ENCODE data around the gene LCLAT1. TPM values are rescaled to one million over a fixed set of nuclear protein-coding genes. Genes with fewer than 3 reads are reported as not detected.

The LCLAT1 gene
- total RNA-seq, 1 donor from 2014 or later = 16.0 TPM

DNA sequence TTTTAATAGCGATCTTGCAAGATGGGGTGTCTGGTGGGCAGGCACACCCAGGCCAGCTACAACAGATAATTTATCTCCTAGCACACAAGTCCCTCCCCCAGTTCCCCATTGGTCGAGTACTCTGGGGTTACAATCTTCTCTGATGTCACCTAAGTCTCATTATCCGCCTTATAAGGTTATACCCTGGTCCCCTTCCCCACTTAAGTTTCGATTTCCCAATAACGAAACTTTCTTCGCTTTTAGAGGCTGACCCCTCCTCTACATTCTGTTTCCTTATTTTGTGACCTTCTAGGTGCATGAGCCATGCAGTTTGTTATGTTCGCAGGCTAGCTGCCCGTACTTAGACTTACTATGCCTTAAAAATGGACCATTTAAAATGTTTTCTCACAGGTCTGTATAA is 180.1 kb downstream of the LCLAT1 start:
- no peak for DNase-seq
- no peak overlapping the region for H3K4me3 Mint-ChIP-seq (ENCODE audit: unreplicated experiment)
- no peaks in the 10 kb centered on the region for H3K9me3 Mint-ChIP-seq (ENCODE audit: unreplicated experiment)
- no peaks in the 10 kb centered on the region for H3K4me1 Mint-ChIP-seq (ENCODE audit: low read depth, unreplicated experiment)
- H3K27ac Mint-ChIP-seq (ENCODE audit: unreplicated experiment) = no peak overlapping the region
- H3K27me3 Mint-ChIP-seq (ENCODE audit: unreplicated experiment) = no peaks in the 10 kb centered on the region
- H3K36me3 Mint-ChIP-seq (ENCODE audit: unreplicated experiment) = no peaks in the 10 kb centered on the region
- TF ChIP-seq, protein P1, sequence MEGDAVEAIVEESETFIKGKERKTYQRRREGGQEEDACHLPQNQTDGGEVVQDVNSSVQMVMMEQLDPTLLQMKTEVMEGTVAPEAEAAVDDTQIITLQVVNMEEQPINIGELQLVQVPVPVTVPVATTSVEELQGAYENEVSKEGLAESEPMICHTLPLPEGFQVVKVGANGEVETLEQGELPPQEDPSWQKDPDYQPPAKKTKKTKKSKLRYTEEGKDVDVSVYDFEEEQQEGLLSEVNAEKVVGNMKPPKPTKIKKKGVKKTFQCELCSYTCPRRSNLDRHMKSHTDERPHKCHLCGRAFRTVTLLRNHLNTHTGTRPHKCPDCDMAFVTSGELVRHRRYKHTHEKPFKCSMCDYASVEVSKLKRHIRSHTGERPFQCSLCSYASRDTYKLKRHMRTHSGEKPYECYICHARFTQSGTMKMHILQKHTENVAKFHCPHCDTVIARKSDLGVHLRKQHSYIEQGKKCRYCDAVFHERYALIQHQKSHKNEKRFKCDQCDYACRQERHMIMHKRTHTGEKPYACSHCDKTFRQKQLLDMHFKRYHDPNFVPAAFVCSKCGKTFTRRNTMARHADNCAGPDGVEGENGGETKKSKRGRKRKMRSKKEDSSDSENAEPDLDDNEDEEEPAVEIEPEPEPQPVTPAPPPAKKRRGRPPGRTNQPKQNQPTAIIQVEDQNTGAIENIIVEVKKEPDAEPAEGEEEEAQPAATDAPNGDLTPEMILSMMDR (IDR thresholded peaks at IDR 0.05; ENCODE audit: partially characterized antibody, unreplicated experiment) = no peak

DNA sequence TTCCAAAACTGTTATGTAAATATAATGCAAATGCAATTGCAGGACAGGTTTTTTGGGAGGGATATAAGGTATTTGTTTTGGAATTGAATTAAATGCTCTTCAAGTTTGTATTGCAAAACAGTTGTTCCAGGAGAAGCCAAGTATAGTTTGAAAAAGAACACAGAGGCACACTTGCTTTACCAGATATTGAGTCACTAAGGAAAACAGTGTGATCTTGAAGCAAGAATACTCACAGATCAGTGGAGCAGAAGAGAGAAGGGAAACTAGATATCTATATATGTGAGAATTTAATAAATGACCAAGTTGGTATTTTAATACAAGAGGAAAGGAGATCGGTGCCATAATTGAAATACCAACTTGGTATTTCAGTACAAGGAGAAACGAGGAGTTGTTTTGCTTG is 181.3 kb downstream of the LCLAT1 start:
- TF ChIP-seq, protein P1 (IDR thresholded peaks at IDR 0.05; ENCODE audit: partially characterized antibody, unreplicated experiment) = no peak
- no peaks in the 10 kb centered on the region for H3K4me1 Mint-ChIP-seq (ENCODE audit: low read depth, unreplicated experiment)
- no peaks in the 10 kb centered on the region for H3K9me3 Mint-ChIP-seq (ENCODE audit: unreplicated experiment)
- H3K27ac Mint-ChIP-seq (ENCODE audit: unreplicated experiment) = no peak overlapping the region
- H3K27me3 Mint-ChIP-seq (ENCODE audit: unreplicated experiment) = no peaks in the 10 kb centered on the region
- no peak overlapping the region for H3K4me3 Mint-ChIP-seq (ENCODE audit: unreplicated experiment)
- no peak for DNase-seq
- no peaks in the 10 kb centered on the region for H3K36me3 Mint-ChIP-seq (ENCODE audit: unreplicated experiment)

DNA sequence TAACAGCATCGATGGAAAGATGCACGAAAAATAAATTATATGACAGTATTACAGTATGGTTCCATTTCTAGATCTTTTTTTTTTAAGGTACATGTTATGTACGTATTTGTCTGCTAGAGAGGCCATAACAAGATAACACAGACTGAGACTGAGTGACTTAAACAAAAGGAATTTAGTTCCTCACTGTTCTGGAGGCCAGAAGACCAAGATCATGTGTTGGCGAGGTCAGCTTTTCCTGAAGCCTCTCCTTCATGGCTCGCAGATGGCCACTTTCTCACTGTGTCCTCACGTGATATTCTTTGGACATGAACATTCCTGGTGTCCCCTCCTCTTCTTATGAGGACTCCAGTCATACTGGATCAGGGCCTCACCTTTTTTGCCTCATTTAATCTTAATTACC is 182.8 kb downstream of the LCLAT1 start:
- TF ChIP-seq, protein P1 (IDR thresholded peaks at IDR 0.05; ENCODE audit: partially characterized antibody, unreplicated experiment) = no peak
- H3K36me3 Mint-ChIP-seq (ENCODE audit: unreplicated experiment) = no peaks in the 10 kb centered on the region
- H3K9me3 Mint-ChIP-seq (ENCODE audit: unreplicated experiment) = no peaks in the 10 kb centered on the region
- H3K4me3 Mint-ChIP-seq (ENCODE audit: unreplicated experiment) = no peak overlapping the region
- no peaks in the 10 kb centered on the region for H3K27me3 Mint-ChIP-seq (ENCODE audit: unreplicated experiment)
- DNase-seq = no peak
- no peaks in the 10 kb centered on the region for H3K4me1 Mint-ChIP-seq (ENCODE audit: low read depth, unreplicated experiment)
- H3K27ac Mint-ChIP-seq (ENCODE audit: unreplicated experiment) = no peak overlapping the region

DNA sequence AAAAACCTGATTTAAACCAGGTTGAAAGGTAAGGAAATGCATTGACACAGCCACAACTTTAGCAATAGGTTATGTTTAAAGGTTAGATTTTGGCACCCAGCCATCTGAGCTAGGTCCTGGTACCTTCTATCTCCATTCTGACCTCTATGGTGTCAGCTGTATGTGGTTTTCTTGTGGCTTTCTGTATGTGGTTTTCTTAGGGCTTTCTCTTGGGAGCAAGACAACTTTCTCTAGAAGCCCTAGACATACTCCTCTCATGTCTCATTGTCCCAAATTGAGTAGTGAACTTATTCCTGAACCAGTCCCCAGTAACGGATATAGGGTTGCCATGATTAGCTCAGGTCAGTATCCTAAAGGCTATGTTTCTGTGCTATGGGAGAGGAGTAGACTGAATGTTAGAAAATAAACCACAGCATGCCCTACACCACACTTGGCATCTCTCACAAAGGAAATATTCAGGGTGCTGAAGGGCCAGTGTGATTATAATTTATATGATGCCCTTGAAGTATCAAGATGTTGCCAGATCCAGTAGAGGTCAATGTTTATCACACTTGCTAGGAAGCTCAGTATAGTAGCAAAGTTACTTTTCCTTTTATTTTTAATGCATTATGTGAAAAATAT is 184.1 kb downstream of the LCLAT1 start:
- Mint-ChIP-seq H3K4me3 (ENCODE audit: unreplicated experiment) (no peak overlapping the region), H3K27ac (ENCODE audit: unreplicated experiment) (no peak overlapping the region)

DNA sequence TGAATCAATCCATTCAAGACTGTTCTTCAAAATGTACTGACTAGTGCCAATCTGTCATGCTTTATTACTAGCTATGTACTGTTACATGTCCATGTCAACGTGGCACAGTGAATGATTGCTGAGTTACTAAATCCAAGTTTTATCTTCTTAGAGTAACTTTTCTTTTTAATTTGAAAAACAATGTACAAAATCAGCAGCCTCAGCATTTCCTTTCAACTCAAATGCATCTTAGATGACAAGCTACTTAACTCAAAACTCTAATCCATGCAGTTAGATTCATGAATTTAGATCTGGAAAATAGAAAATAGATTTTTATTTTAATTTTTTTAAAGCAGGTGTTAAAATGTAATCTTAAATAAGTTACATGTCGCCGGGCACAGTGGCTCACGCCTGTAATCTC is 186.0 kb downstream of the LCLAT1 start:
- no peaks in the 10 kb centered on the region for H3K27me3 Mint-ChIP-seq (ENCODE audit: unreplicated experiment)
- H3K4me1 Mint-ChIP-seq (ENCODE audit: low read depth, unreplicated experiment) = no peaks in the 10 kb centered on the region
- H3K9me3 Mint-ChIP-seq (ENCODE audit: unreplicated experiment) = no peaks in the 10 kb centered on the region
- H3K36me3 Mint-ChIP-seq (ENCODE audit: unreplicated experiment) = no peaks in the 10 kb centered on the region
- H3K27ac Mint-ChIP-seq (ENCODE audit: unreplicated experiment) = no peak overlapping the region
- H3K4me3 Mint-ChIP-seq (ENCODE audit: unreplicated experiment) = no peak overlapping the region
- TF ChIP-seq, protein P1 (IDR thresholded peaks at IDR 0.05; ENCODE audit: partially characterized antibody, unreplicated experiment) = no peak
- DNase-seq = no peak

More for the DNA sequence above, 184.1 kb downstream of the LCLAT1 start:
- TF ChIP-seq, protein P1 (IDR thresholded peaks at IDR 0.05; ENCODE audit: partially characterized antibody, unreplicated experiment) = no peak
- no peaks in the 10 kb centered on the region for H3K36me3 Mint-ChIP-seq (ENCODE audit: unreplicated experiment)
- no peaks in the 10 kb centered on the region for H3K4me1 Mint-ChIP-seq (ENCODE audit: low read depth, unreplicated experiment)
- H3K27me3 Mint-ChIP-seq (ENCODE audit: unreplicated experiment) = no peaks in the 10 kb centered on the region
- DNase-seq = no peak
- no peaks in the 10 kb centered on the region for H3K9me3 Mint-ChIP-seq (ENCODE audit: unreplicated experiment)
